Right atrium auricular region (tissue), 2 donors: ENCODE results near the gene DHX30. TPM values are rescaled to one million over a fixed set of nuclear protein-coding genes. Genes with fewer than 3 reads are reported as not detected.

Source experiments
- DNase-seq: peaks from one replicate; pipeline ENCODE4 v3.0.0-alpha.2; 2019; ENCODE audit warnings: low spot score
- H3K27ac ChIP-seq, 2 donors: fragments of 200-600 bp; sonication (generic); 1 replicate in 1 of 2; 2 replicates in 1 of 2; pipeline ENCODE4 v1.5.1; 2016 to 2019
- H3K27me3 ChIP-seq, 2 donors: fragments of 200-600 bp; sonication (generic); one replicate each; pipeline versions ENCODE4 v1.5.1 to v1.6.0; 2017 to 2019
- H3K36me3 ChIP-seq: fragments of 200-600 bp; sonication (generic); one replicate; pipeline ENCODE4 v1.5.1; 2016
- H3K4me1 ChIP-seq, 2 donors: fragments of 200-600 bp; sonication (generic); one replicate each; pipeline versions ENCODE4 v1.5.1 to v1.6.0; 2017 to 2019
- H3K4me3 ChIP-seq, 2 donors: fragments of 200-600 bp; sonication (generic); 1 replicate in 1 of 2; 2 replicates in 1 of 2; pipeline ENCODE4 v1.5.1; 2017 to 2019; ENCODE audit warnings: mild to moderate bottlenecking in 1 of 2, moderate library complexity in 1 of 2
- H3K9me3 ChIP-seq, 2 donors: fragments of 200-600 bp; sonication (generic); one replicate each; pipeline ENCODE4 v1.5.1; 2019
- microRNA counts, 2 donors: library from miRNA; unstranded; fragments of <30 nt; microRNA quantifications; one replicate each; lab custom pipeline; 2016 to 2017
- microRNA-seq, 2 donors: library from miRNA; unstranded; fragments of <30 nt; microRNA quantifications; one replicate each; pipeline ENCODE4, GENCODE V29; 2016 to 2017; ENCODE audit warnings: borderline number of aligned reads in 2 of 2, borderline replicate concordance in 1 of 2
- total RNA-seq, 2 donors: library from RNA; depleted of rRNA; stranded (reverse); fragments of >200 nt; gene quantifications; one replicate each; pipeline ENCODE4 v1.1.0, GENCODE V29; 2016
- TF ChIP-seq, protein P1 (sequence below), 2 donors: fragments of 200-600 bp; sonication (generic); IDR thresholded peaks; one replicate each; pipeline ENCODE4 v1.5.1; 2019; ENCODE audit warnings: antibody characterized with exemption in 2 of 2

DHX30 gene
- total RNA-seq, 2 donors from 2014 or later: 47.9 to 57.6 TPM

DNA sequence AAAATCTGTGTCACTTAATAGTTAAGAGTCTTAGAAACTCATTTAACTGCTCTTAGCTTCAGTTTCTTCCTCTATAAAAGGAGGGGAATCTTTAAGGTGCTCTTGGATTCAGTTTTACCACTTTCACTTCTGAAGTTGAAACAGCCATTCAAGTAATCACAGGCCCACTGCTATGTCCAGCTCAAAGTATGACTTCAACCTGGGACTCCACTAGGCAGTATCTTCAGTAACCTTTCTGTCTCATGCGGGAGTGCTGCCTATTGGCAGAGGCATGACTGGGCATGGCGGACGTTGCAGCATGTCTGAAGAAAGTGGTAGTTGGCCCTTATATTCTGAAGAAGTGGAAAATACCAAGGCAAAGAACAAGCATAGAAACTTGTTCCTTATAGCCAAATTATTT, 92.3 kb downstream of the DHX30 start:
- Histone ChIP-seq H3K4me3 (no peak overlapping the region), H3K4me1 (peaks cover 0 to 35% of the 10 kb centered on the region in 2 donors), H3K36me3 (peaks cover 35% of the 10 kb centered on the region), H3K27ac (no peak overlapping the region), H3K27me3 (no peaks in the 10 kb centered on the region), H3K9me3 (no peaks in the 10 kb centered on the region)
- TF ChIP-seq, protein P1, sequence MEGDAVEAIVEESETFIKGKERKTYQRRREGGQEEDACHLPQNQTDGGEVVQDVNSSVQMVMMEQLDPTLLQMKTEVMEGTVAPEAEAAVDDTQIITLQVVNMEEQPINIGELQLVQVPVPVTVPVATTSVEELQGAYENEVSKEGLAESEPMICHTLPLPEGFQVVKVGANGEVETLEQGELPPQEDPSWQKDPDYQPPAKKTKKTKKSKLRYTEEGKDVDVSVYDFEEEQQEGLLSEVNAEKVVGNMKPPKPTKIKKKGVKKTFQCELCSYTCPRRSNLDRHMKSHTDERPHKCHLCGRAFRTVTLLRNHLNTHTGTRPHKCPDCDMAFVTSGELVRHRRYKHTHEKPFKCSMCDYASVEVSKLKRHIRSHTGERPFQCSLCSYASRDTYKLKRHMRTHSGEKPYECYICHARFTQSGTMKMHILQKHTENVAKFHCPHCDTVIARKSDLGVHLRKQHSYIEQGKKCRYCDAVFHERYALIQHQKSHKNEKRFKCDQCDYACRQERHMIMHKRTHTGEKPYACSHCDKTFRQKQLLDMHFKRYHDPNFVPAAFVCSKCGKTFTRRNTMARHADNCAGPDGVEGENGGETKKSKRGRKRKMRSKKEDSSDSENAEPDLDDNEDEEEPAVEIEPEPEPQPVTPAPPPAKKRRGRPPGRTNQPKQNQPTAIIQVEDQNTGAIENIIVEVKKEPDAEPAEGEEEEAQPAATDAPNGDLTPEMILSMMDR (IDR thresholded peaks at IDR 0.05): no peak
- no peak for DNase-seq

- H3K4me3 ChIP-seq: no peak overlapping the region
- peaks cover 0 to 20% of the 10 kb centered on the region in 2 donors for H3K4me1 ChIP-seq
- no peaks in the 10 kb centered on the region for H3K9me3 ChIP-seq
- DNase-seq: no peak
- TF ChIP-seq, protein P1 (IDR thresholded peaks at IDR 0.05): no peak
- H3K27ac ChIP-seq: no peak overlapping the region
- H3K27me3 ChIP-seq: no peaks in the 10 kb centered on the region
- peaks cover 33% of the 10 kb centered on the region for H3K36me3 ChIP-seq
Measured at GRCh38 chr3:47896736-47897135, 93.8 kb downstream of the DHX30 start.

GRCh38 chr3:47897954-47898353, 95.0 kb downstream of the DHX30 start:
- no peak overlapping the region for H3K4me3 ChIP-seq
- H3K4me1 ChIP-seq: peaks cover 0 to 8% of the 10 kb centered on the region in 2 donors
- no peaks in the 10 kb centered on the region for H3K27me3 ChIP-seq
- peaks cover 28% of the 10 kb centered on the region for H3K36me3 ChIP-seq
- H3K27ac ChIP-seq: no peak overlapping the region
- no peaks in the 10 kb centered on the region for H3K9me3 ChIP-seq
- DNase-seq: no peak
- TF ChIP-seq, protein P1 (IDR thresholded peaks at IDR 0.05): no peak

DNA sequence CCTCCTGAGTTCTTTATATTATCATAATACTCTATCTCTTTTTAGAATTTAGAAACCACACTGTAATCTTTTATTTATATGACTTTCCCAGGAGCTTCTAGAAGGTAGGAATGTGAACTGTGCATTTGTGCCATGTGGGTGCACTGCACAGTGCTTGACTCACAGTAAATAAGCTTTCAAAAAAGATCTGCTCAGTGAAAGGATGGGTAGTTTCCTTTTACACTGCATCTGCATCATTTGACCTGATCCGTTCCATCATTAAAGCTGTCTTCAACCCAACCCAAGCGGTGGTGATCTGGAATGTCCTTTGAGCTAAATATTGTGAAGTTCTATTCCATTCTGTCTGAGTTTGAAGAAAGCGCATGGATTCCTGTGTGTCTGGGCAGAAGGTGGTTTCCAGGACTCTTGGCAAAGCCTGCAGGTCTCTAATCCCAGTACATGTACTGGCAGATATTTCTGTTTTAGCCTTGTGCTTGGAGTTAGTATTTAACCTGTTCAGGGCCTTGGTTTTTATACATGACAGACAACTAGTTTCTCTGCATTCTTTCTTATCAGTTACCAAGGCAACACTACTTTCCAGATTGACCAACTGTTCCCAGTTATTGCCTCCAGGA, 96.7 kb downstream of the DHX30 start:
- H3K4me3 ChIP-seq: no peak overlapping the region
- H3K9me3 ChIP-seq: no peaks in the 10 kb centered on the region
- H3K27me3 ChIP-seq: no peaks in the 10 kb centered on the region
- TF ChIP-seq, protein P1 (IDR thresholded peaks at IDR 0.05): no peak
- no peak for DNase-seq
- H3K4me1 ChIP-seq: no peaks in the 10 kb centered on the region
- H3K27ac ChIP-seq: no peak overlapping the region
- peaks cover 28% of the 10 kb centered on the region for H3K36me3 ChIP-seq

MicroRNAs within 50 kb of the gene (microRNA counts, 767-probe panel; counts per million panel counts)
- 0 to 1,813 counts per million in 2 donors for microRNA hsa-miR-1226-3p (lab: Ali Mortazavi, UCI)

Small RNAs within 50 kb of the gene (microRNA-seq; reads per million reads assigned to microRNA genes)
- 26.2 to 47.4 reads per million in 2 donors for gene MIR1226

Other genes with a start within 250 kb of the DHX30 start
- 1 to 10 TPM in 1 of 2 donors, not detected in 1; 2.6 TPM for gene CSPG5, start 224.3 kb upstream of the DHX30 start, total RNA-seq
- 10 to 100 TPM; 11.6 to 19.3 TPM for gene SMARCC1, start 21.2 kb upstream of the DHX30 start, total RNA-seq
- gene MAP4, start 213.3 kb downstream of the DHX30 start, total RNA-seq: 100 to 1,000 TPM; 428 to 552 TPM